BLaER1 treated with 17β-estradiol and CSF1 and Interleukin-3, amounts not matched to agents 10 nM and 100 nM (cell line): ENCODE results near the gene DGKB.

ENCODE experiments used
- H3K27ac ChIP-seq, 11 experiments: shearing (Covaris generic); formaldehyde crosslinking; 2 replicates each; pipeline ENCODE4 v1.8.1; 2022
- H3K27me3 ChIP-seq, 11 experiments: shearing (Covaris generic); formaldehyde crosslinking; 2 replicates each; pipeline ENCODE4 v1.8.1; 2022
- H3K36me3 ChIP-seq, 11 experiments: shearing (Covaris generic); formaldehyde crosslinking; 2 replicates each; pipeline ENCODE4 v1.8.1; 2022
- H3K4me1 ChIP-seq, 10 experiments: shearing (Covaris generic); formaldehyde crosslinking; 2 replicates each; pipeline ENCODE4 v1.8.1; 2022
- H3K4me2 ChIP-seq, 11 experiments: shearing (Covaris generic); formaldehyde crosslinking; 2 replicates each; pipeline ENCODE4 v1.8.1; 2022
- H3K4me3 ChIP-seq, 10 experiments: shearing (Covaris generic); formaldehyde crosslinking; 2 replicates each; pipeline ENCODE4 v1.8.1; 2022
- H3K9ac ChIP-seq, 11 experiments: shearing (Covaris generic); formaldehyde crosslinking; 2 replicates each; pipeline ENCODE4 v1.8.1; 2022
- H3K9me3 ChIP-seq, 11 experiments: shearing (Covaris generic); formaldehyde crosslinking; replicated peaks in 1 of 11; 2 replicates each; pipeline ENCODE4 v1.8.1; 2022
- H4K20me1 ChIP-seq, 11 experiments: shearing (Covaris generic); formaldehyde crosslinking; 2 replicates each; pipeline ENCODE4 v1.8.1; 2022
- Cebpa-rat ChIP-seq, 11 experiments: shearing (Covaris generic); IDR thresholded peaks; 2 replicates each; pipeline ENCODE4 v1.8.1; 2022

DGKB gene

GRCh38 chr7:14209896-14210484, 692.6 kb downstream of the DGKB start:
- Histone ChIP-seq H3K4me1 (no peaks in the 10 kb centered on the region), H3K36me3 (no peaks in the 10 kb centered on the region), H3K27me3 (no peaks in the 10 kb centered on the region), H3K27ac (no peak overlapping the region), H4K20me1 (no peaks in the 10 kb centered on the region), H3K4me3 (no peak overlapping the region), H3K9me3 (no peaks in the 10 kb centered on the region), H3K4me2 (no peak overlapping the region), H3K9ac (no peak overlapping the region)
- TF ChIP-seq Cebpa-rat (IDR thresholded peaks at IDR 0.05): no peak

- Histone ChIP-seq H3K9me3 (no peaks in the 10 kb centered on the region), H4K20me1 (no peaks in the 10 kb centered on the region), H3K27ac (no peak overlapping the region), H3K9ac (no peak overlapping the region), H3K4me2 (no peak overlapping the region), H3K36me3 (no peaks in the 10 kb centered on the region), H3K4me1 (no peaks in the 10 kb centered on the region), H3K27me3 (no peaks in the 10 kb centered on the region), H3K4me3 (no peak overlapping the region)
- TF ChIP-seq Cebpa-rat (IDR thresholded peaks at IDR 0.05): no peak
These were observed 694.8 kb downstream of the DGKB start for GRCh38 chr7:14207711-14208110.

GRCh38 chr7:14207138-14207537, 695.4 kb downstream of the DGKB start:
- H3K36me3 ChIP-seq: no peaks in the 10 kb centered on the region
- H3K4me3 ChIP-seq: no peak overlapping the region
- no peaks in the 10 kb centered on the region for H3K9me3 ChIP-seq
- no peaks in the 10 kb centered on the region for H3K4me1 ChIP-seq
- H3K4me2 ChIP-seq: no peak overlapping the region
- H3K9ac ChIP-seq: no peak overlapping the region
- TF ChIP-seq Cebpa-rat (IDR thresholded peaks at IDR 0.05): no peak
- no peak overlapping the region for H3K27ac ChIP-seq
- H3K27me3 ChIP-seq: no peaks in the 10 kb centered on the region
- no peaks in the 10 kb centered on the region for H4K20me1 ChIP-seq

- TF ChIP-seq Cebpa-rat (IDR thresholded peaks at IDR 0.05): no peak
- no peak overlapping the region for H3K4me3 ChIP-seq
- H3K27me3 ChIP-seq: no peaks in the 10 kb centered on the region
- no peaks in the 10 kb centered on the region for H3K36me3 ChIP-seq
- H3K9me3 ChIP-seq: no peaks in the 10 kb centered on the region
- H3K4me2 ChIP-seq: no peak overlapping the region
- H3K9ac ChIP-seq: no peak overlapping the region
- H3K27ac ChIP-seq: no peak overlapping the region
- H3K4me1 ChIP-seq: no peaks in the 10 kb centered on the region
- H4K20me1 ChIP-seq: no peaks in the 10 kb centered on the region
These were observed 696.4 kb downstream of the DGKB start for GRCh38 chr7:14206121-14206520.

- H3K4me2 ChIP-seq: no peak overlapping the region
- no peaks in the 10 kb centered on the region for H3K9me3 ChIP-seq
- TF ChIP-seq Cebpa-rat (IDR thresholded peaks at IDR 0.05): no peak
- H3K4me1 ChIP-seq: no peaks in the 10 kb centered on the region
- no peak overlapping the region for H3K9ac ChIP-seq
- H4K20me1 ChIP-seq: no peaks in the 10 kb centered on the region
- no peak overlapping the region for H3K27ac ChIP-seq
- no peak overlapping the region for H3K4me3 ChIP-seq
- H3K36me3 ChIP-seq: no peaks in the 10 kb centered on the region
- H3K27me3 ChIP-seq: no peaks in the 10 kb centered on the region
These were observed 701.2 kb downstream of the DGKB start for GRCh38 chr7:14201353-14201752.

- H3K27ac ChIP-seq: no peak overlapping the region
- no peaks in the 10 kb centered on the region for H3K4me1 ChIP-seq
- H3K9me3 ChIP-seq: no peaks in the 10 kb centered on the region
- no peak overlapping the region for H3K9ac ChIP-seq
- H3K4me2 ChIP-seq: no peak overlapping the region
- H3K36me3 ChIP-seq: no peaks in the 10 kb centered on the region
- no peak for TF ChIP-seq Cebpa-rat (IDR thresholded peaks at IDR 0.05)
- H3K4me3 ChIP-seq: no peak overlapping the region
- H3K27me3 ChIP-seq: no peaks in the 10 kb centered on the region
- H4K20me1 ChIP-seq: no peaks in the 10 kb centered on the region
These were observed 703.2 kb downstream of the DGKB start for GRCh38 chr7:14199336-14199735.

GRCh38 chr7:14197280-14197679, 705.3 kb downstream of the DGKB start:
- Histone ChIP-seq H4K20me1 (no peaks in the 10 kb centered on the region), H3K9ac (no peak overlapping the region), H3K36me3 (no peaks in the 10 kb centered on the region), H3K9me3 (no peaks in the 10 kb centered on the region), H3K27ac (no peak overlapping the region), H3K4me3 (no peak overlapping the region), H3K27me3 (no peaks in the 10 kb centered on the region), H3K4me1 (no peaks in the 10 kb centered on the region), H3K4me2 (no peak overlapping the region)
- no peak for TF ChIP-seq Cebpa-rat (IDR thresholded peaks at IDR 0.05)

GRCh38 chr7:14196555-14196954, 706.0 kb downstream of the DGKB start:
- no peaks in the 10 kb centered on the region for H3K36me3 ChIP-seq
- no peaks in the 10 kb centered on the region for H4K20me1 ChIP-seq
- no peak for TF ChIP-seq Cebpa-rat (IDR thresholded peaks at IDR 0.05)
- no peaks in the 10 kb centered on the region for H3K27me3 ChIP-seq
- H3K27ac ChIP-seq: no peak overlapping the region
- no peaks in the 10 kb centered on the region for H3K4me1 ChIP-seq
- H3K4me2 ChIP-seq: no peak overlapping the region
- H3K4me3 ChIP-seq: no peak overlapping the region
- H3K9me3 ChIP-seq: no peaks in the 10 kb centered on the region
- H3K9ac ChIP-seq: no peak overlapping the region

GRCh38 chr7:14195871-14196270, 706.7 kb downstream of the DGKB start:
- Histone ChIP-seq H3K4me1 (no peaks in the 10 kb centered on the region), H3K4me3 (no peak overlapping the region), H3K27me3 (no peaks in the 10 kb centered on the region), H3K36me3 (no peaks in the 10 kb centered on the region), H3K9me3 (no peaks in the 10 kb centered on the region), H3K4me2 (no peak overlapping the region), H4K20me1 (no peaks in the 10 kb centered on the region), H3K9ac (no peak overlapping the region), H3K27ac (no peak overlapping the region)
- no peak for TF ChIP-seq Cebpa-rat (IDR thresholded peaks at IDR 0.05)

- Histone ChIP-seq H3K27me3 (no peaks in the 10 kb centered on the region), H3K4me3 (no peak overlapping the region), H3K9ac (no peak overlapping the region), H3K4me2 (no peak overlapping the region), H3K4me1 (no peaks in the 10 kb centered on the region), H3K27ac (no peak overlapping the region), H4K20me1 (no peaks in the 10 kb centered on the region), H3K36me3 (no peaks in the 10 kb centered on the region), H3K9me3 (no peaks in the 10 kb centered on the region)
- TF ChIP-seq Cebpa-rat (IDR thresholded peaks at IDR 0.05): no peak
These were observed 707.5 kb downstream of the DGKB start for GRCh38 chr7:14195079-14195478.
